Neural crest cell (in vitro differentiated cells): ENCODE data around the gene MED12L. TPM values are rescaled to one million over a fixed set of nuclear protein-coding genes. Genes with fewer than 3 reads are reported as not detected.

Experiments
- DNase-seq: peaks from one replicate; pipeline ENCODE4 v3.0.0; 2021; ENCODE audit warnings: low read depth, mixed read lengths, low spot score
- H3K27ac Mint-ChIP-seq: one replicate; pipeline ENCODE4 v1.8.0; 2021; ENCODE audit warnings: mild to moderate bottlenecking, mixed read lengths; ENCODE audit not compliant: unreplicated experiment
- H3K27me3 Mint-ChIP-seq: 2 replicates; pipeline ENCODE4 v1.8.0; 2021; ENCODE audit warnings: low read depth, mild to moderate bottlenecking, mixed read lengths
- H3K36me3 Mint-ChIP-seq: 2 replicates; pipeline ENCODE4 v1.8.0; 2021; ENCODE audit warnings: low read depth, mild to moderate bottlenecking, mixed read lengths
- H3K4me1 Mint-ChIP-seq: 2 replicates; pipeline ENCODE4 v1.8.0; 2021; ENCODE audit warnings: mixed read lengths
- H3K4me3 Mint-ChIP-seq: one replicate; pipeline ENCODE4 v1.8.0; 2021; ENCODE audit warnings: mild to moderate bottlenecking, mixed read lengths
- H3K9me3 Mint-ChIP-seq: 2 replicates; pipeline ENCODE4 v1.8.0; 2021; ENCODE audit warnings: mixed read lengths
- CTCF ChIP-seq: fragments of 200-600 bp; sonication (generic); conservative IDR thresholded peaks from 2 replicates; pipeline ENCODE4 v1.5.0; 2021; ENCODE audit warnings: antibody characterized with exemption, mild to moderate bottlenecking
- total RNA-seq: library from RNA; stranded (reverse); gene quantifications from 2 replicates; pipeline ENCODE4 v1.2.1, GENCODE V29; 2021

Gene MED12L
- total RNA-seq, 1 donor from 2014 or later: 12.2 TPM

GRCh38 chr3:151117047-151117446 lies 31.6 kb downstream of the MED12L start:
- TF ChIP-seq CTCF: peak; percentile 26

GRCh38 chr3:151119188-151119587 lies 33.7 kb downstream of the MED12L start:
- DNase-seq: no peak
- TF ChIP-seq CTCF: no peak
- Mint-ChIP-seq H3K4me1 (no peaks in the 10 kb centered on the region), H3K27me3 (no peaks in the 10 kb centered on the region), H3K4me3 (no peak overlapping the region), H3K27ac (no peak overlapping the region), H3K9me3 (no peaks in the 10 kb centered on the region), H3K36me3 (no peaks in the 10 kb centered on the region)

More at GRCh38 chr3:151117047-151117446, 31.6 kb downstream of the MED12L start:
- H3K4me1 Mint-ChIP-seq: no peaks in the 10 kb centered on the region
- H3K4me3 Mint-ChIP-seq: no peak overlapping the region
- H3K9me3 Mint-ChIP-seq: no peaks in the 10 kb centered on the region
- H3K27ac Mint-ChIP-seq: no peak overlapping the region
- no peak for DNase-seq
- no peaks in the 10 kb centered on the region for H3K27me3 Mint-ChIP-seq
- no peaks in the 10 kb centered on the region for H3K36me3 Mint-ChIP-seq

GRCh38 chr3:151120409-151120808 lies 34.9 kb downstream of the MED12L start:
- no peak for TF ChIP-seq CTCF
- no peak for DNase-seq
- Mint-ChIP-seq H3K27ac (no peak overlapping the region), H3K4me1 (no peaks in the 10 kb centered on the region), H3K27me3 (no peaks in the 10 kb centered on the region), H3K36me3 (no peaks in the 10 kb centered on the region), H3K9me3 (no peaks in the 10 kb centered on the region), H3K4me3 (no peak overlapping the region)

- no peak for DNase-seq
- TF ChIP-seq CTCF: no peak
- H3K4me3 Mint-ChIP-seq: no peak overlapping the region
These were observed 35.6 kb downstream of the MED12L start for GRCh38 chr3:151121016-151121415.

GRCh38 chr3:151123827-151124226 lies 38.4 kb downstream of the MED12L start:
- Mint-ChIP-seq H3K4me3 (no peak overlapping the region), H3K36me3 (no peaks in the 10 kb centered on the region), H3K4me1 (peaks cover 6% of the 10 kb centered on the region), H3K27me3 (no peaks in the 10 kb centered on the region), H3K27ac (no peak overlapping the region), H3K9me3 (no peaks in the 10 kb centered on the region)
- no peak for TF ChIP-seq CTCF
- DNase-seq: no peak

More at GRCh38 chr3:151121016-151121415, 35.6 kb downstream of the MED12L start:
- H3K4me1 Mint-ChIP-seq: no peaks in the 10 kb centered on the region
- no peaks in the 10 kb centered on the region for H3K27me3 Mint-ChIP-seq
- no peaks in the 10 kb centered on the region for H3K36me3 Mint-ChIP-seq
- no peaks in the 10 kb centered on the region for H3K9me3 Mint-ChIP-seq
- H3K27ac Mint-ChIP-seq: no peak overlapping the region

- Mint-ChIP-seq H3K36me3 (no peaks in the 10 kb centered on the region), H3K4me1 (peaks cover 6% of the 10 kb centered on the region), H3K9me3 (no peaks in the 10 kb centered on the region), H3K27ac (no peak overlapping the region), H3K27me3 (no peaks in the 10 kb centered on the region), H3K4me3 (no peak overlapping the region)
- DNase-seq: no peak
- no peak for TF ChIP-seq CTCF
These were observed 39.0 kb downstream of the MED12L start for GRCh38 chr3:151124476-151124875.
